Mesenchymal stem cell (in vitro differentiated cells and primary cell): ENCODE results near the gene CXorf66.

Experiments
- DNase-seq: peaks from one replicate; pipeline ENCODE4 v3.0.0-alpha.2; 2013
- H2AFZ ChIP-seq: one replicate; pipeline ENCODE4 v1.6.1; 2013; ENCODE audit warnings: low read depth, mild to moderate bottlenecking, control low read depth, inconsistent platforms, low read length, moderate library complexity
- H2AK5ac ChIP-seq: 2 replicates; pipeline ENCODE4 v1.6.1; 2013; ENCODE audit warnings: low read length, moderate library complexity, mild to moderate bottlenecking, inconsistent platforms; ENCODE audit not compliant: severe bottlenecking
- H2BK120ac ChIP-seq: one replicate; pipeline ENCODE4 v1.6.1; 2013; ENCODE audit warnings: low read depth, mild to moderate bottlenecking, inconsistent platforms, low read length, moderate library complexity
- H2BK12ac ChIP-seq, 2 experiments: one replicate each; pipeline ENCODE4 v1.6.1; 2013; ENCODE audit warnings: inconsistent platforms in 2 of 2, low read length in 2 of 2, mild to moderate bottlenecking in 2 of 2, moderate library complexity in 2 of 2, control low read depth in 1 of 2
- H2BK15ac ChIP-seq: one replicate; pipeline ENCODE4 v1.6.1; 2013; ENCODE audit warnings: mild to moderate bottlenecking, low read depth, inconsistent platforms; ENCODE audit not compliant: poor library complexity, severe bottlenecking
- H2BK5ac ChIP-seq: 2 replicates; pipeline ENCODE4 v1.6.1; 2013; ENCODE audit warnings: low read depth, mild to moderate bottlenecking, low read length, control low read depth, inconsistent platforms; ENCODE audit not compliant: poor library complexity, severe bottlenecking
- H3K14ac ChIP-seq, 2 experiments: one replicate each; pipeline ENCODE4 v1.6.1; 2013; ENCODE audit warnings: inconsistent platforms in 2 of 2, low read length in 2 of 2, control low read depth in 1 of 2, mild to moderate bottlenecking in 1 of 2, moderate library complexity in 1 of 2
- H3K18ac ChIP-seq, 2 experiments: one replicate each; pipeline ENCODE4 v1.6.1; 2013; ENCODE audit warnings: inconsistent platforms in 2 of 2, low read length in 2 of 2, control low read depth in 1 of 2, low read depth in 1 of 2, mild to moderate bottlenecking in 1 of 2
- H3K23ac ChIP-seq, 2 experiments: one replicate each; pipeline ENCODE4 v1.6.1; 2013; ENCODE audit warnings: inconsistent platforms in 2 of 2, low read length in 2 of 2, mild to moderate bottlenecking in 2 of 2, moderate library complexity in 2 of 2, control low read depth in 1 of 2
- H3K27ac ChIP-seq: 2 replicates; pipeline ENCODE4 v1.5.1; 2013; ENCODE audit warnings: mild to moderate bottlenecking, moderate library complexity, low read length, control low read depth, inconsistent platforms; ENCODE audit not compliant: poor library complexity, severe bottlenecking
- H3K27me3 ChIP-seq, 2 experiments: 2 replicates each; pipeline versions ENCODE4 v1.6.1 to v1.7.0; 2013; ENCODE audit warnings: low read length in 2 of 2, mild to moderate bottlenecking in 2 of 2, moderate library complexity in 2 of 2, control low read depth in 1 of 2, inconsistent platforms in 1 of 2; ENCODE audit not compliant: control insufficient read depth in 1 of 2, insufficient read depth in 1 of 2
- H3K36me3 ChIP-seq, 2 experiments: 2 replicates each; pipeline versions ENCODE4 v1.6.1 to v1.7.0; 2013; ENCODE audit warnings: low read length in 2 of 2, control low read depth in 1 of 2, inconsistent platforms in 1 of 2, low read depth in 1 of 2, mild to moderate bottlenecking in 1 of 2; ENCODE audit not compliant: insufficient read depth in 2 of 2, control insufficient read depth in 1 of 2
- H3K4ac ChIP-seq, 2 experiments: one replicate each; pipeline ENCODE4 v1.6.1; 2013; ENCODE audit warnings: inconsistent platforms in 2 of 2, low read length in 2 of 2, mild to moderate bottlenecking in 2 of 2, moderate library complexity in 2 of 2, control low read depth in 1 of 2, low read depth in 1 of 2
- H3K4me1 ChIP-seq: 2 replicates; pipeline ENCODE4 v1.6.1; 2013; ENCODE audit warnings: low read depth, low read length, control low read depth; ENCODE audit not compliant: control insufficient read depth, insufficient read depth
- H3K4me2 ChIP-seq: 2 replicates; pipeline ENCODE4 v1.6.1; 2013; ENCODE audit warnings: low read length, mild to moderate bottlenecking, inconsistent platforms; ENCODE audit not compliant: poor library complexity, severe bottlenecking
- H3K4me3 ChIP-seq, 2 experiments: 2 replicates each; pipeline versions ENCODE4 v1.5.1 to v1.7.0; 2013; ENCODE audit warnings: low read length in 2 of 2, mild to moderate bottlenecking in 2 of 2, control low read depth in 1 of 2, low read depth in 1 of 2; ENCODE audit not compliant: insufficient read depth in 1 of 2
- H3K79me1 ChIP-seq: replicated peaks from 2 replicates; pipeline ENCODE4 v1.6.1; 2013; ENCODE audit warnings: mild to moderate bottlenecking, control low read depth, low read length, inconsistent platforms; ENCODE audit not compliant: poor library complexity, severe bottlenecking
- H3K9ac ChIP-seq: 2 replicates; pipeline ENCODE4 v1.7.0; 2013; ENCODE audit warnings: mild to moderate bottlenecking, low read length, moderate library complexity
- H3K9me3 ChIP-seq: 2 replicates; pipeline ENCODE4 v1.7.0; 2013; ENCODE audit warnings: mild to moderate bottlenecking, low read length; ENCODE audit not compliant: control insufficient read depth
- H4K8ac ChIP-seq: one replicate; pipeline ENCODE4 v1.6.1; 2013; ENCODE audit warnings: inconsistent platforms, mild to moderate bottlenecking, low read length, moderate library complexity
- H4K91ac ChIP-seq: one replicate; pipeline ENCODE4 v1.6.1; 2013; ENCODE audit warnings: mild to moderate bottlenecking, low read length, inconsistent platforms
- WGBS: methylation state at CpG from one replicate; pipeline ENCODE4 v1.1.7; 2013; ENCODE audit warnings: mixed read lengths; 5-methylcytosine and 5-hydroxymethylcytosine counted together

The CXorf66 gene

GRCh38 chrX:139920316-139920715 lies 45.0 kb downstream of the CXorf66 start:
- no peak overlapping the region for H2BK15ac ChIP-seq
- peaks cover 1% of the 10 kb centered on the region for H3K79me1 ChIP-seq
- H3K4me2 ChIP-seq, result no peak overlapping the region
- no peak overlapping the region for H2AK5ac ChIP-seq
- no peak overlapping the region for H3K4me3 ChIP-seq
- H3K9me3 ChIP-seq, result no peaks in the 10 kb centered on the region
- H3K4me1 ChIP-seq, result no peaks in the 10 kb centered on the region
- H2BK12ac ChIP-seq, result no peak overlapping the region
- no peak overlapping the region for H2BK120ac ChIP-seq
- no peak overlapping the region for H3K23ac ChIP-seq
- no peaks in the 10 kb centered on the region for H3K36me3 ChIP-seq
- H4K91ac ChIP-seq, result no peak overlapping the region
- no peaks in the 10 kb centered on the region for H3K27me3 ChIP-seq
- DNase-seq, result no peak
- no peak overlapping the region for H3K14ac ChIP-seq
- no peak overlapping the region for H4K8ac ChIP-seq
- no peak overlapping the region for H3K4ac ChIP-seq
- H3K27ac ChIP-seq, result no peak overlapping the region
- H2BK5ac ChIP-seq, result no peak overlapping the region
- no peak overlapping the region for H3K18ac ChIP-seq
- 78% methylated on average over 1 of the region's 1 CpG for WGBS
- no peak overlapping the region for H2AFZ ChIP-seq
- no peak overlapping the region for H3K9ac ChIP-seq

- Histone ChIP-seq H3K23ac (no peak overlapping the region), H3K18ac (no peak overlapping the region), H3K36me3 (no peaks in the 10 kb centered on the region), H2BK15ac (no peak overlapping the region), H3K4ac (no peak overlapping the region), H3K4me1 (no peaks in the 10 kb centered on the region), H4K8ac (no peak overlapping the region), H2BK120ac (no peak overlapping the region), H3K27ac (no peak overlapping the region), H3K9me3 (no peaks in the 10 kb centered on the region), H3K4me2 (no peak overlapping the region), H2AFZ (no peak overlapping the region), H3K4me3 (no peak overlapping the region), H3K14ac (no peak overlapping the region), H2BK5ac (no peak overlapping the region), H3K79me1 (peaks cover 5% of the 10 kb centered on the region), H2BK12ac (no peak overlapping the region), H2AK5ac (no peak overlapping the region), H3K9ac (no peak overlapping the region), H3K27me3 (no peaks in the 10 kb centered on the region), H4K91ac (no peak overlapping the region)
- no peak for DNase-seq
- WGBS, result 100% methylated on average over 1 of the region's 1 CpG
Measured at GRCh38 chrX:139914421-139914820, 50.9 kb downstream of the CXorf66 start.

- no peaks in the 10 kb centered on the region for H3K4me1 ChIP-seq
- no peak overlapping the region for H3K18ac ChIP-seq
- H3K36me3 ChIP-seq, result no peaks in the 10 kb centered on the region
- H3K14ac ChIP-seq, result no peak overlapping the region
- no peak overlapping the region for H3K4me3 ChIP-seq
- no peak for DNase-seq
- H2BK120ac ChIP-seq, result no peak overlapping the region
- no peak overlapping the region for H3K4me2 ChIP-seq
- no CpG with 5 or more reads among the region's 3 CpGs for WGBS
- no peak overlapping the region for H2BK15ac ChIP-seq
- no peak overlapping the region for H3K9ac ChIP-seq
- no peak overlapping the region for H3K4ac ChIP-seq
- H3K27ac ChIP-seq, result no peak overlapping the region
- no peak overlapping the region for H2BK12ac ChIP-seq
- H3K23ac ChIP-seq, result no peak overlapping the region
- no peaks in the 10 kb centered on the region for H3K9me3 ChIP-seq
- H2AK5ac ChIP-seq, result no peak overlapping the region
- H4K8ac ChIP-seq, result no peak overlapping the region
- H2BK5ac ChIP-seq, result no peak overlapping the region
- no peak overlapping the region for H2AFZ ChIP-seq
- H3K79me1 ChIP-seq, result peaks cover 5% of the 10 kb centered on the region
- no peaks in the 10 kb centered on the region for H3K27me3 ChIP-seq
- H4K91ac ChIP-seq, result no peak overlapping the region
Measured at GRCh38 chrX:139909712-139910111, 55.6 kb downstream of the CXorf66 start.

- Histone ChIP-seq H3K27me3 (no peaks in the 10 kb centered on the region), H3K9me3 (no peaks in the 10 kb centered on the region), H2AFZ (no peak overlapping the region), H3K4me3 (no peak overlapping the region), H2BK15ac (no peak overlapping the region), H2BK12ac (no peak overlapping the region), H4K8ac (no peak overlapping the region), H2AK5ac (no peak overlapping the region), H2BK5ac (no peak overlapping the region), H3K9ac (no peak overlapping the region), H2BK120ac (no peak overlapping the region), H3K36me3 (no peaks in the 10 kb centered on the region), H3K27ac (no peak overlapping the region), H3K14ac (no peak overlapping the region), H4K91ac (no peak overlapping the region), H3K4ac (no peak overlapping the region), H3K79me1 (peaks cover 2% of the 10 kb centered on the region), H3K4me1 (no peaks in the 10 kb centered on the region), H3K4me2 (no peak overlapping the region), H3K18ac (no peak overlapping the region), H3K23ac (no peak overlapping the region)
- no peak for DNase-seq
- 100% methylated on average over 2 of the region's 3 CpGs for WGBS
Measured at GRCh38 chrX:139907078-139907477, 58.2 kb downstream of the CXorf66 start.
